NCI-H2196 treated with DMSO at 0.1 percent for 48 hours (cell line): Measurements from ENCODE around the gene PAPLN.
"Not testable (repeated sequence)": the region's sequence is repeated elsewhere in the genome, so short reads cannot be mapped to it uniquely, and the experiment has no call there.

Source experiments
- DNase-seq: peaks from one replicate; lab custom pipeline; 2025; ENCODE audit not compliant: unreplicated experiment; lab: John Stamatoyannopoulos, UW

The PAPLN gene, protein sequence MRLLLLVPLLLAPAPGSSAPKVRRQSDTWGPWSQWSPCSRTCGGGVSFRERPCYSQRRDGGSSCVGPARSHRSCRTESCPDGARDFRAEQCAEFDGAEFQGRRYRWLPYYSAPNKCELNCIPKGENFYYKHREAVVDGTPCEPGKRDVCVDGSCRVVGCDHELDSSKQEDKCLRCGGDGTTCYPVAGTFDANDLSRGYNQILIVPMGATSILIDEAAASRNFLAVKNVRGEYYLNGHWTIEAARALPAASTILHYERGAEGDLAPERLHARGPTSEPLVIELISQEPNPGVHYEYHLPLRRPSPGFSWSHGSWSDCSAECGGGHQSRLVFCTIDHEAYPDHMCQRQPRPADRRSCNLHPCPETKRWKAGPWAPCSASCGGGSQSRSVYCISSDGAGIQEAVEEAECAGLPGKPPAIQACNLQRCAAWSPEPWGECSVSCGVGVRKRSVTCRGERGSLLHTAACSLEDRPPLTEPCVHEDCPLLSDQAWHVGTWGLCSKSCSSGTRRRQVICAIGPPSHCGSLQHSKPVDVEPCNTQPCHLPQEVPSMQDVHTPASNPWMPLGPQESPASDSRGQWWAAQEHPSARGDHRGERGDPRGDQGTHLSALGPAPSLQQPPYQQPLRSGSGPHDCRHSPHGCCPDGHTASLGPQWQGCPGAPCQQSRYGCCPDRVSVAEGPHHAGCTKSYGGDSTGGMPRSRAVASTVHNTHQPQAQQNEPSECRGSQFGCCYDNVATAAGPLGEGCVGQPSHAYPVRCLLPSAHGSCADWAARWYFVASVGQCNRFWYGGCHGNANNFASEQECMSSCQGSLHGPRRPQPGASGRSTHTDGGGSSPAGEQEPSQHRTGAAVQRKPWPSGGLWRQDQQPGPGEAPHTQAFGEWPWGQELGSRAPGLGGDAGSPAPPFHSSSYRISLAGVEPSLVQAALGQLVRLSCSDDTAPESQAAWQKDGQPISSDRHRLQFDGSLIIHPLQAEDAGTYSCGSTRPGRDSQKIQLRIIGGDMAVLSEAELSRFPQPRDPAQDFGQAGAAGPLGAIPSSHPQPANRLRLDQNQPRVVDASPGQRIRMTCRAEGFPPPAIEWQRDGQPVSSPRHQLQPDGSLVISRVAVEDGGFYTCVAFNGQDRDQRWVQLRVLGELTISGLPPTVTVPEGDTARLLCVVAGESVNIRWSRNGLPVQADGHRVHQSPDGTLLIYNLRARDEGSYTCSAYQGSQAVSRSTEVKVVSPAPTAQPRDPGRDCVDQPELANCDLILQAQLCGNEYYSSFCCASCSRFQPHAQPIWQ

DNA sequence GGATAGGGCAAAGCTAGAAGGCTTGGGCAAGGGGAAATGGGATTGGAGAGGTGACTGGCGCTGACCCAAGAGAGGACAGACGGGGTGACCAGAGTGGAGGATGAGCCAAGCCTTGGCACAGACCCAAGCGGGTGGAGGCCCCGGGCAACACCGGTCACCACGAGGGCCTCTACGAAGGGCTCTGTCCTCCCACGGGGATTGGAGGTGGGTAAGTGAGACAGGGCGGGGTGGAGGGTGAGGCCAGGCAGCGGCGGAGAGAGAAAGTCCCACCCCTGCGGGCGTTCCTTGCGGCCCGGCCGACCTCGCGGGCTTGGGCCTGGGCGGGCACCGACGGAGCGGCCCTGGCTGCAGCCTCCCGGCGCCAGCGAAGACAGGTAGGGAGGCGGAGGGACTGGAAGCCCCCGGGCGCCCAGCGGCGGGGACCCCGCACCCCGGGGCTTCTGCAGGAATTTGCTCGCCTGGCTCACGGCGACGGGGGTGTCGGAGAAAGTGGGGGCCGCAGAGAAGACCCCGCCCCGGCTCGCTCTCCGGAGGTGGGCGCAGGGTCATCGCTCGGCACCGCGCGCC, at the start of gene PAPLN:
PAPLN (plus strand) TSS at position 288 of the 567 bp plus-strand sequence. CDS start 2,273 bp downstream, outside the sequence.
- DNase-seq: peak; percentile 35

DNA sequence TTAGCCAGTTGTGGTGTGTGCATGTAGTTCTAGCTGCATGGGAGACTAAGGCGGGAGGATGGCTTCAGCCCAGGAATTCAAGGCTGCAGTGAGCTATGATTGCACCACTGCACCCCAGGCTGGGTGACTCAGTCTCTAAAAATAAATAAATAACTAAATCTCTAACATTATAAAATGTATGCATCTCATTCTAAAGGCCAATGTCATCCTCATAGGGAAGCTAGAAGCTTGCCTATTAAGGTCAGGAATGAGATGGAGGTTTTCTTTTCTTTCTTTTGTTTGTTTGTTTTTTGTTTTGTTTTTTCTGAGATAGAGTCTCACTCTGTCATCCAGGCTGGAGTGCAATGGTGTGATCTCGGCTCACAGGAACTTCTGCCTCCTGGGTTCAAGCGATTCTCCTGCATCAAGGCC, 48.8 kb upstream of the PAPLN start:
- no peak for DNase-seq

DNA sequence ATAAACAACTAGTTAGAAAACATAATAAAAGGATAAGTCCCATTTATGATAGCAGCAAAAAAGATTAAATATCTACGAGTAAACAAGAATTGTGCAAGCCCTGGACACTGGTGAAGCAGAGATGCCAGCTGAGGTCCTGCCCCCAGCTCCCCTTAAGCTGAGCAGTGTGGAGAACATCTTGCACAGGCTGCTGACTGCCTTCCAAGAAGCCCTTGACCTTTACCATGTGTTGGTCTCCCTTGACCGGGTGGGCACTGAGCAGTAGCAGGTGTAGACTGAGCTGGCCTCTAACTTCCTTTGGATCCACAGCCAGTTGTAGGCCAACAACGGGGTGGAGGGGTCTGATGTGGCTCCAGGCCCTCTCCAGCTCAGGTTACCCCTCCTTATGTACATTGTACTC, 47.7 kb upstream of the PAPLN start:
- peak; percentile 16 for DNase-seq

DNA sequence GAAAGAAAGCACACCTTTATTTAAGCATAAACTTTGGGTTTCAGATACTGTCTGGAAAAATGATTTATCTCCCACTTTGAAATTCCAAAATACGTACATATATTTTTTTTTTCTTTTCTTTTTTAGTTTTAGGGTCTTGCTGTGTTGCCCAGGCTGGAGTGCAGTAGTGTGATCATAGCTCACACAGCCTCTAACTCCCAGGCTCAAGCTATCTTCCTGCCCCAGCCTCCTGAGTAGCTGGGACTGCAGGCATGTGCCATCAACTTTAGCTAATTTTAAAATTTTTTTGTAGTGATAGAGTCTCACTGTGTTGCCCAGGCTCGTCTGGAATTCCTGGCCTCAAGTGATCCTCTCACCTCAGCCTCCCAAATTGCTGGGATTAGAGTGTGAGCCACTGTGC, 45.9 kb upstream of the PAPLN start:
- no peak for DNase-seq

DNA sequence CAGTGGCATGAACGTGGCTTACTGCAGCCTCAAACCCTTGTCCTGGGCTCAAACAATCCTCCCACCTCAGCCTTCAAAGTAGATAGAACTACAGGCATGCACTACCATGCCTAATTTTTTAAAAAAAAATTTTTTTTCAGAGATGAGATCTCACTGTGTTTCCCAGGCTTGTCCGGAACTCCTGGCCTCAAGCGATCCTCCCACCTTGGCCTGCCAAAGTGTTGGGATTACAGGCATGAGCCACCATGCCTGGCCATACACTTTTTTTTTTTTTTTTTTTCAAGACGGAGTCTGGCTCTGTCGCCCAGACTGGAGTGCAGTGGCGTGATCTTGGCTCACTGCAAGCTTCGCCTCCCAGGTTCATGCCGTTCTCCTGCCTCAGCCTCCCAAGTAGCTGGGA, 43.0 kb upstream of the PAPLN start:
- DNase-seq: not testable (repeated sequence)

DNA sequence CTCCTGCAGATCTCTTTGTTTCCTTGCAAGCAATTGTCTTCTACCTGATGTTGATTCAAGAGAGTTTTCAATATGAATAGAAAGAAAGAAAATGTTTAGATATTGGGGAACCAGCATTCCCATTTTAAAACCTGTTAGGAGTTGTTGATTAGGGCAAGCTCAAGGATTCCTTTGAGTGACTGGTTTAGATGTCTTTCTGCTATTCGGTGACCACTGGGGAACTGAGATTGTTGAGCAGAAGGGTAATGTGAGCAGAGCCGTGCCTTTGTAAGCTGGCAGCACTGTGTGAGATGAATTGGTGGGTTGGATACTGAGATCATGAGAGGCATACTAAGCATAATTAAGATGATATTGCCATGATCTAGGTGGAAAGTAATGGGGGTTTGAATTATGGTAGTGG, 39.1 kb upstream of the PAPLN start:
- DNase-seq: no peak

DNA sequence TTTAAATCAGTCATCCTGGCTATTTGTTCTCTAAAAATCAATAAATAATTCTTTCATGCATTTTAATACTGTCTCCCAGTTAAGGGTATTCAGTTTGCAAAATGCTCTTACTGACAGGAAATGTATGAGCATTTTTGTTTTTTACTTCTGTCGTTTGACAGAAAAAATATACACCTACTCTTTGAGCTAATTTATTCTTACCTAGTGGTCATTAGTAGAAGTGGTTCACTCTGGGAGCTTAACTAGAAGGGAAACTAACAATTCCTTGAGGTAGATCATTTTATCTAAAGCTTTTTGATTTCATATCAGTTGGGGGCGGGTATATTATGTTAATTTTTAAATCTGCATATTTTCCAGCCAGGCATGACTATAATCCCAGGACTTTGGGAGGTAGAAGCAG, 33.8 kb upstream of the PAPLN start:
- no peak for DNase-seq

DNA sequence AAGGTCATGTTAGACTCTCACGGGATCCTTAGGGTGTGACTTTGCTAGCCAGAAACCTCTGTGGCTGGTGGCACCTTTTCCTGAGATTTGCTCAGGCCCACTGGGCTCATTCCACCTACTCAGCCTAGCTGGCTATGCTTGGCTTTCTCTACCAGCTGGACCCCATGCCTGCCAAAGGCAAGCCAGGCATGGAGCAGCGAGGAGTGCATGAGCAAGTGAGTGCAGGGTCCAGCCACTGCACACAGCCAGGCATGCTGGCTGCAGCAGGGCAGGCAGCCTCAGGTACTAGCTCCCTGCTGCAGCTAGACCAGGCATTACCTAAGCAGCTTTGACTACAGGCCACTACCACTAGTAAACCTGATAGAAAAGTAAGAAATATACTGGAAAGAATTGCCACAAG, 29.7 kb upstream of the PAPLN start:
- no peak for DNase-seq

DNA sequence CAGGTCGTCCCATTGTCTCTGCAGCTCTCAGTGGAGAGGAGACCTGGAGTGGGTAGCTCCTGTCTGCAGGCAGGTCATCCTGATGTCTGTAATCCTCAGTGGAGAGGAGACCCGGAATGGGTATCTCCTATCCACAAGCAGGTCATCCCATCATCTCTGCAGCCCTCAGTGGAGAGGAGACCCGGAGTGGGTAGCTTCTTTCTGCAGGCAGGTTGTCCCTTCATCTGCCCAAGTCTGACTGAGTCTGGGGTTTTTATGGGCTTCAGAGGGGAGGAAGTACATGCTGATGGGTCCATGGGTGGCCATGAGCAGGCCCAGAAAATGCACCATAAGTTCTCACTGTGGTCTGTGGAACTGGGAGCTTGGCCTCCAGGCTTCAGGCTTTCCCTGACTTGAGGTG, 28.9 kb upstream of the PAPLN start:
- no peak for DNase-seq

DNA sequence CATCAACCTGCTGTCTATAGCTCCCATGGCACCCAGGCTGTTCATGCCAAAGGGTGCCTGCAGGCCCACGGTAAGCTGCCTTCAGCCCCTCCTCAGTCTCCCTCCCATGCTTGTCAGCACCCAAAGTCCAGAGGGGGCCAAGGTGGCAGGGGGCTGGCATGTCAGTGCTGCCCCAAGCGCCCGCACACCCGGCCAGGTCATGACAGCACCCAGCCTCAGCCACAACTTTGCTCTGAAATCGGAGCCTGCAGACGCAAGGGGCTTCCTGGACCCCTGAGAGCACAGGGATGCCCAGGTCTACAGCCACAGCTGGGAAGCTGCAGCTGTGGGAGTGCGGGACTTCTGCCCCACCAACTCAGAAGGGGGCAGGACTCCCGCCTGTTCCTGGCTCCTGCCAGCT, 28.5 kb upstream of the PAPLN start:
- DNase-seq: no peak

DNA sequence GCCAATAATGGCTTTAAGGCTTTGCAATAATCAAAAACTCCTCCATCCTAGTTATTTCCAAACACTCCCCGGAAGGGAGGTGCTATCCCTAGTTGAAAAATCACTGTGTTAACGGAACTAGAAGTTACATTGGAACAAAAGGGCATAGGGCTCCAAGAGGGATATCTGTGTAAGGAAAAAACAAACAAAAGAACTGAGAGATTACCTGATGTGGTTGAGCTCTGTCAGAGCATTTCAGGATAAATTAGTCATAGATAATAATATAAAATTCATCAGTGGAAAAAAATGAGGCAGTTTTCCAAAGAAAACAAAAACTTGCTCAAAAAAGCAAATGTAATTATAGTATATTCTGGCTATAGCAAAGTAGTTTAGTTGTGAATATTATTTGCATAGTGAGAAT, 27.4 kb upstream of the PAPLN start:
- DNase-seq: no peak

DNA sequence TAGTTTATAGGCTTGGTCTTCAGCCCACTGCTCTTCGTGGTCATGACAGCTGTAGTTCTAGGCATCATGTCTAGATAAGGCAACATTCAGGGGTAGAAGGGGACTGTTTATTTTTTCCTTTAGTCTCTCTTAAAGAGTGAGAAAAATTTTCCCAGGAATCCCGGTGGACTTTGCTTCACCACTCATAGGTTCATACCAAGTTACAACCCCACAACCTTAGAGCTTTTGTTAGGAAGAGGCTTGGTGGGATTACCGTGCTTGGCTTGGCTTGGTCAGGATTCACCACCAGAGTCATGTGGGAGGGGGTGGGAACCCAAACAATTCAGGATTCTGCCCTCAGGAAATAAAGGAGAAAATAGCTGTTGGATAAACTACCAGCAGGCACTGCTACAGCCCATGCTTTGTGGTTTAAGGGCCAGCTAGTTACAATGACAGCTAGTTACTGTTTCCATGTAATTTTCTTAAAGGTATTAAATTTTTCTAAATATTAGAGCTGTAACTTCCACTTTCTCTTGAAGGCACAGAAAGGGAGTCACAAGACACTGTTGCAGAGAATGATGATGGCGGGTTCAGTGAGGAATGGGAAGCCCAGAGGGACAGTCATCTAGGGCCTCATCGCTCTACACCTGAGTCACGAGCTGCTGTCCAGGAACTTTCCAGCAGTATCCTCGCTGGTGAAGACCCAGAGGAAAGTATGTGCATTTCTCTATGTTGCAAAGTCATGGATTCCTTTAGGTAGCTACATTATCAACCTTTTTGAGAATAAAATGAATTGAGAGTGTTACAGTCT, 25.9 kb upstream of the PAPLN start:
- DNase-seq: no peak

DNA sequence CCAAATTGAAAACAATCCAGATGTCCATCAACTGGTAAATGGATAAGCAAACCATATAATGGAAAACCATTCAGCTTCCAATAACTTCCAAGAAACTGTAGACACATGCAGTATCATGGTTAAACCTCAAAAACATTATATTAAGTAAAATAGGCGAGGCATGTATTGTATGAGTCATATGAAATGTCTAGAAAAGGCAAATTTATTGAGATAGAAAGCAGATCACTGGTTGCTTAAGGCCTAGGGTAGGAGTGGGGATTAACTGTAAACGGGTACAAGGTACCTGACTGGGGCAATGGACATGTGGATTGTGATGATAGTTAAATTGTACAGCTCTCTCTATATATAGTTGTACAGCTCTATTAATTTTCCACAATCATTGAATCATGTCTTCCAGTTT, 21.3 kb upstream of the PAPLN start:
- DNase-seq: no peak

DNA sequence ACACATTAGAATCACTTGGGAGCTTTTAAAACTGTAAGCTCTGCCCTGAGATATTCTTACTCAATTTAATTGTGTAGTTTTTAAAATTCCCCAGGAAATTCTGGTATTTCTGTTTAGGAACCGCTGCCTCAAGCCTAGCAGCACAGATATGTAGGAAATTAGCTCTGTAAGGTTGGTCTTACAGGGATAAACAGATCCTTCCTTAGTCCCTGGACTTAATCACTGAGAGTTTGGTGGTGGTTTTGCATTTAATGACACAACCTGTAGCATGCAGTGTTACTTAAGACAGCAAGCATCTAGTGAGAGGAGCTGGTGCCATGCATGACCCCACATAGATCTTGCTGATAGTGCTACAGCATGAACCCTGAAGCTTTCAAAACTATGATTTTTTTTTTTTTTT, 19.9 kb upstream of the PAPLN start:
- no peak for DNase-seq

DNA sequence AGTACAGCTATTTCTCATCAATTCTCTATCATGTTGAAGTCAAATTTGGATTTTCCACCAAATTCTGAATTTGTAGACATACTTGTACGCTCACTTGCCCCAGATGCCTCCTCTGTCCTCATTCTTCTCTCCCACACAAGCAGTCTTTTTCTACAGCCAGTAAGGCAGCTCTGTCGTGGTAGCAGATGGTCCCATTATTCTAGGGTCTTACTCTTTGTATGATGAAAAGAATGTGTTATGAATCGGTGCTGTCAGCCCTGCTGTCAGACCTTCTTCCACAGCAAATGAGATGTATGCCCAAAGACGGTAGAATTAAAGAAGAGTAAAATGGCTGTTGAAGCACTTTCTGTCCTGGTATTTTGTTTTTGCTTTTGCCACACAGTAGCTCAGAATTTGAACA, 17.2 kb upstream of the PAPLN start:
- no peak for DNase-seq

DNA sequence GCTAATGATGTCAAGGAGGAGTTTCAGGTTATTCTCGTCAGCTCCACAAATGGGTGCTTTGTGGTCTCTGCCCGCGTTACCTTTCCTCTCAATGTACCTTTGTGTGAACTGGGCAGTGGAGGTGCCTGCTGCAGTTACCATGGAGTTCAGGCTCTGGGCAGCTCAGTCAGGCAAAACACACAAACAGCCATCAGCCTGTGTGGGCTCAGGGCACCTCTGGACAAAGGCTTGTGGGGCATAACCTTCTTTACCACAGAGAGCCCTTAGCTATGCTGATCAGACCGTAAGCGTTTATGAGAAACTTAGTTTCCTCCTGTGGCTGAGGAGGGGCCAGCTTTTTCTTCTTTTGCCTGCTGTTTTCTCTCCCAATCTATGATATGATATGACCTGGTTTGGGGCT, 16.7 kb upstream of the PAPLN start:
- no peak for DNase-seq

DNA sequence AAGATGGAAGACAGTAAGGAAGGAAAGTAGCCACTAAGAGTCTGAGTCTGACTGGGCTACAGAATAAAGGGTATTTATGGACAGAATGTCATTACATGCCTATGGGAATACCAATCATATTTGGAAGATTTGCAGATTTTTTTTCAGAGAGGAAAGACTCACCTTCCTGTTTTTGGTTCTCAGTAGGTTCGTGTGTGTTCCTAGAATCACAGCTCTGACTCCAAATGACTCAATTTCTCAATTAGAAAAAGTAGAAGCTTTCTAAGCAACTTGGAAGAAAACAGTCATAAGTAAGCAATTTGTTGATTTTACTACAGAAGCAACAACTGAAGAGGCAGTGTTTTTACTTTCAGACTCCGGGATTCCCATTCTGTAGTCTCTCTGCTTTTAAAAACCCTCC, 15.4 kb upstream of the PAPLN start:
- DNase-seq: no peak

DNA sequence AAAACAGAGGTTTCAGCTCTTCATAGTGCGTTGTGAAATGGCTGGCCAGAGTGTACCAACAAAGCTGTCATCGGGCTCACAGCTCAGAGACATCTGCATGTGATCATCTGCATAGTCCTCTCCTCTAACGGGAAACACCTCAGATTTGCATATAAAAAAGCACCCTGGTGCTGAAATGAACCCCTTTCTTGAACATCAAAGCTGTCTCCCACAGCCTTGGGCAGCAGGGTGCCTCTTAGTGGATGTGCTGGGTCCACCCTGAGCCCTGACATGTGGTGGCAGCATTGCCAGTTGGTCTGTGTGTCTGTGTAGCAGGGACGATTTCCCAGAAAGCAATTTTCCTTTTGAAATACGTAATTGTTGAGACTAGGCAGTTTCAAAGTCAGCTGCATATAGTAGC, 14.3 kb upstream of the PAPLN start:
- no peak for DNase-seq

DNA sequence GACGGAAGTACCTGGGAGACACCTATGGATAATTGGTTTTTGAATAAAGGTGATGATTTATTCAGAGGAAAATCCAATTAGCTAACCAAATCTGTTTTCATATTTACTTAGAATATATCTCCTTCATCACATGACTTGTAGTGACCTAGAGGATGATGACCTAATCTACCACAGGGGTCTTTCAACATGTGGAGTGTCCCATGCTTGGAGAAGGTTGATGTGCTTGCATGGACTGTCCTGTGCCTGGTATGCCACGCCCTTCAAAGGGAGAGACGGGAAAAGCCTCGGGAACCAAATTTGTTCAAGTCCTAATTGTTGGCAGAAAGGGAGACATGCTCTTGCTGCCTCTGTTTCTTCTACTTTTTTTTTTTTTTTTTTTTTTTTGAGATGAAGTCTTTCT, 11.8 kb upstream of the PAPLN start:
- no peak for DNase-seq
